GM21619 (cell line): ENCODE measurements around the gene ATAD3B.

Experiments used
- ATAC-seq: cut with Tn5 transposase; IDR thresholded peaks from one replicate; pipeline ENCODE4 v1.9.1; 2021; ENCODE audit not compliant: unreplicated experiment

The ATAD3B gene

GRCh38 chr1:1542766-1543705 is 71.5 kb downstream of the ATAD3B start:
- no peak for ATAC-seq

- no peak for ATAC-seq
Measured at GRCh38 chr1:1543706-1544099, 72.1 kb downstream of the ATAD3B start.

- no peak for ATAC-seq
Measured at GRCh38 chr1:1544544-1544943, 73.0 kb downstream of the ATAD3B start.
